Measurements from ENCODE around the gene FBLN1. TPM values are rescaled to one million over a fixed set of nuclear protein-coding genes. Genes with fewer than 3 reads are reported as not detected.

The FBLN1 gene
- total RNA-seq, 1 donor from 2014 or later: 0.26 TPM

DNA sequence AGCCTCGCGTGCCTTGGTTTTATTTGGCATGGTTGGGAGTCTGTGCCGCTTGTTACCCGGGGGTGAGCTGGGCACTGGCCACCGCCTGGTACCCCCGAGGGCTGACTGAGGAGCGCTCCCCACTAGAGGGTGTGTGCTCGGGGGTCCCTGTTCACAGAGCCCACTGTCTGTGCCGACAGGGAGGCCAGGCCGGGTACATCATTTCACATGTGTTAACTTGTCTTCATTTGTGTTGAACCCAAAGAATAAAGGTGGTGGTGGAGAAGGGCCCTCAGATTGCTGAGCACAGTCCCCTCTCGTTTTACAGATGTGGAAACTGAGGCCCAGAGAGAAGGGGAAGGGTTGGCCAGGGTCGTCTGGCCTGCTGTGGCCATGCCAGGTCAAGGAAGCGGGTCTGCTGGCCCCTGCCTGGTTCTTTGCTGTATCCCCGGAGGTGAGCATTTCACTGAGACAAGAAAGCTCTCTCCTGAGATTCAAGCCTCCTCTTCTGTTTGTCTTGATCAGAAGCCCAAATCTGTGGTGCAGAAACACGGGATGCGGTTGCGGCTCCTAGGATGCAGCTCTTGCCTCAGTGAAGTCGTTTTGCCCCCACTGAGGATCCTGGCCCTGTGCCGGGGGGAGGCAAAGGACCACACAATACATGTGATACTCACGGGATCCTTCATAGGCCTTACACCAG lies 60.8 kb downstream of the FBLN1 start:
- DNase-seq (ENCODE audit: low read depth in 2 of 2): no peak

DNA sequence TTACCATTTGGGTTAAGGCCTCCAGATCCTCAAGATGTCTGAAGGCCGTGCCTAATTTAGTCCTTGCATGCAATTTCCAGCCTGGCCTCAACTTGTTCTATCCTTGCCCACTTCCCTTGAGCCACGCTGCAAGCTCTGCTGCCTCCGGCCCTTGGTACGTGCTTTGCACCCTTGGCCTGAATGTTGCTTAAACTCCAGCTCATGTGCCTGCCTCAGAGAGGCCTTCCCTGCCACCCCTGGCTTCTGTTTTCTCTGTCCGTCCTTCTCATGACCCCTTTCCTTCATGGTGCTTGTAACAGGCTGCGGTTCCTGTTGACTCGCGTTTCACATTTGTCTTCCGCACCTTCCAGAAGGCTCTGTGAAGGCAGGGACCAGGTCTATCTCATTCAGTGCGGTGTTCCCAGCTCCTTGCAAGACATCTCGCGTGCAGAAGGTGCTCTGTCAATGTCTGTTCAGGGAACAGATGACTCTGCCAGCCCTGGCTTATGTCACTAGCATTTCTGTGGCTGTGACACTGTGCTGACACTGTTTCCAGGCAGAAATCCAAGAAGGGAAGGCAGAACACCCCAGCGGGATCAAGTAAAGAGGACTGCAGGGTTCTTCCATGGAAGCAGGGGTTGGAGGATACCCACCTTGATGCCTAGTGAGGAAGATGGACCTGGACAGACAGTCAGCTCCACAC lies 61.8 kb downstream of the FBLN1 start:
- no peak for DNase-seq (ENCODE audit: low read depth in 2 of 2)

DNA sequence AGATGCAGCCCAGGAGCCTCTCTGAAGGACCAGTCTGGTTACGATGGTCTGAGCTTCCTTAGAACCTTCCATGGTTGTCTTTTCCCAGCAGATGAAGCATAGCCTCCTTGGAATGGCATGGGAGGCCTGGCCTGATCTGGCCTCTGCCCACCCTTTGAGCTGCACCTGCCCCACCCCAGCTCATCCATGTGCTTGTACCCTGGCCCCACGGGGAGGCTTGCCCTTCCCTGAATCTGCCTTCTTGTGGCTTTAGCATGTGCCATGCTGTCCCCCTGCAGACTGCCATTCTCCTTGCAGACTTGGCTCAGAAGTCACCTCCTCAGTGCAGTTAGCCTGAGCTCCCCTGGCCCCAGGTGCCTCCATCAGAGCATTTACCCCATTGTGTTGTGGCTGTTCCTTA lies 62.5 kb downstream of the FBLN1 start:
- no peak for DNase-seq (ENCODE audit: low read depth in 2 of 2)

DNA sequence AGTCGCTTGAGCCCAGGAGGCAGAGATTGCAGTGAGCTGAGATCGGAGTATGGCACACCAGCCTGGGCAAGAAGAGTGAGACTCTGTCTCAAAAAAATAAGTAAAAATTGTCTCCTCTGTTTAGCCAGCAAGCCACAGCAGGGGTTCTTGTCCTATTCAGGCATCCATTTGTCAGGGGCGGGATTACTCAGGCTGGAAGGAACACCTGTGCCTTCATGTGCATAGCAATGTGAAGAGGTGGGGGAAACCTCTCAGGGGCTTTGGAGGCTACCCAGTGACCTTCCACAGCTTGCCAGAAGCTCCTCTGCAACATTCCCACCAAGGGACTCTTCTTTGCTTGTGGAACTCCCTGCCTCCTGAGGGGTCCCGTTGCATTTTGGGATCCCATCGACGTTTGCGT lies 63.3 kb downstream of the FBLN1 start:
- DNase-seq (ENCODE audit: low read depth in 2 of 2): no peak

DNA sequence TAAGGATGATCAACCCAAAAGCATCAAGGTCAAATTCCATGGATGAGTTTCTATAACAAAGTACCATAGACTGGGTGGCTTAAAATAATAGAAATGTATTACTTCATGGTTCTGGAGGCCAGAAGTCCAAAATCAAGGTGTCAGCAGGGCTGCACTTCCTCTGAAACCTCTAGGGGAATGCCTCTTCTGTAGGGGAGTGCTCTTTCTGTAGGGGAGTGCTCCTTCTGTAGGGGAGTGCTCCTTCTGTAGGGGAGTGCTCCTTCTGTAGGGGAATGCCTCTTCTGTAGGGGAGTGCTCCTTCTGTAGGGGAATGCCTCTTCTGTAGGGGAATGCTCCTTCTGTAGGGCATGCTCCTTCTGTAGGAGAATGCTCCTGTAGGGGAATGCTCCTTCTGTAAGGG lies 65.5 kb downstream of the FBLN1 start:
- no peak for DNase-seq (ENCODE audit: low read depth in 2 of 2)

DNA sequence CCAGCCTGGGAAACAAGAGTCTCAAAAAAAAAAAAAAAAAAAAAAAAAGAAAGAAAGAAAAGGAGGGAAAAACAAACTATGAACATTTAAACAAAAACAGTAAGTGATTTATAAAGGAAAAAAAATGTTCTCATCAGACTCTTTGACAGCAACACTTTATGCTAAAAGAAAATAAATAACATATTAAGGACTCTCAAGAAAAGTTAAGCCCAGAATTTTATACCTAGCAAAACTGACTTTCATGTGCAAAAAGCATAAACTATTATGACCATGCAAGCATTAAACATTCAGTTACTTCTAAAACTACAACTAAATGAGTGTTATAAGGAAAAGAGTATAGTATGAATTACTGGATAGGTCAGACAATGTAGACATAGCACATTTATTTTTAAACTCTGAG lies 68.4 kb downstream of the FBLN1 start:
- DNase-seq (ENCODE audit: low read depth in 2 of 2): no peak

DNA sequence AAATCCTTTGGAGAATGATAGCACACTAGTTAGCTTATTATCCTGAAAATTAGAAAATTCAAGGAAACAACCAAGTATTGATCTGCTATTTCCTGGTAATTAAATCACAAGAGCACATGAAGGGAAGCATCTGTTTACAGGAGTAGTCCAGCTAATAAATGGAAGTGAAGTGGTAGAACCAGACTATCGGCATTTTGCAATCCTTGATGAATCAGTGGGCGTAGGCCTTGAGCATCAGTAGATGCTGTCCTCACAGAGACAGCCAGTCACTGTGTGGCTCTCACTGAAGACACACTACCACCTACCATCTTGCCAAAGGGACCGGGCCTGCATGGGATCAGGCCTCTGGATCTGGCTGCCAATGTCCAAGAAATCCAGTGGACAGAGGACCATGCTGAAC lies 69.8 kb downstream of the FBLN1 start:
- no peak for DNase-seq (ENCODE audit: low read depth in 2 of 2)

DNA sequence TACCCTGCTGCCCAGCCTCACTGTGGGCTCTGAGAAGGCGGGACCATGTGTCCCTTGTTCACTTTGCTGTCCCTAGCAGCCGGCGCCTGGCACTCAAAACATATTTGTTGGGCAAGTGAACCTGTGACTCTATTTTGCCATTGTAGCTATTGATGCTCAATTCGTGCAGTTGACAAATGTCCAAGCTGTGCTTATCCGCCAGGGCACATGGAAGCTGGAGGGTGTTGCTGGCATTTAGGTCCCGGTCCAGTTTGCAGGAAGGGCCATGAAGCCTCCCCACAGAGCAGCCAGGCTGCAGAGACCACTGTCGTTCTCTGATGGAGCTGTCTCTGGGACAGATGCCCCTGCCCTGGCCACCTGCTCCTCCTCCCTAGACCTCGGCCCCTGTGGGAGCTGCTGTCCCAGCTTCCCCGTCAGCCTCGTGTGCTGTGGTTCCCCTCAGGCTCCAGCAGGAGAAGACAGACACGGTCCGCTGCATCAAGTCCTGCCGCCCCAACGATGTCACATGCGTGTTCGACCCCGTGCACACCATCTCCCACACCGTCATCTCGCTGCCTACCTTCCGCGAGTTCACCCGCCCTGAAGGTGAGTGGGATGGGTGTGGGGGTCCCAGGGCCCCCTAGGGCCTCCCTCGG lies 71.5 kb downstream of the FBLN1 start:
- DNase-seq (ENCODE audit: low read depth in 2 of 2): no peak

DNA sequence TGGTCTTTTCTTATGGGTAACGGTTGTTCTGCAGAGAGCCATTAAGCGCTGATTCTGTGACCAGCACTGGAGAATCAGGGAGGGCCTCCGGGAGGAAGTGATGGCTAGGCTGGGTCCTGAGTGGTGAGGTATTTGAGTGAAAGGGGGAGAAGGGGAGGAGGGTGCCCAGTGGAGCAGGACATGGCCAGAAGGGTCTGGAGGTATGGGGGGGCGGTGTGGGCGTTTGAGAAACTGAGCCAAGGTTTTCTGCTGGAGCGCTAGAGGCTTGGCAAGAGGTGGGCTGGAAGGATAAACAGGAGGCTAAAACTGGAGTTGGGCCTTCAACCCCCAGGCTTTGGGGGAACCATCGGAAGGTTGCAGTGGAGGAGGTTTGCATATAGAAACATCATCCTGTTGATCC lies 72.5 kb downstream of the FBLN1 start:
- DNase-seq (ENCODE audit: low read depth in 2 of 2): no peak

DNA sequence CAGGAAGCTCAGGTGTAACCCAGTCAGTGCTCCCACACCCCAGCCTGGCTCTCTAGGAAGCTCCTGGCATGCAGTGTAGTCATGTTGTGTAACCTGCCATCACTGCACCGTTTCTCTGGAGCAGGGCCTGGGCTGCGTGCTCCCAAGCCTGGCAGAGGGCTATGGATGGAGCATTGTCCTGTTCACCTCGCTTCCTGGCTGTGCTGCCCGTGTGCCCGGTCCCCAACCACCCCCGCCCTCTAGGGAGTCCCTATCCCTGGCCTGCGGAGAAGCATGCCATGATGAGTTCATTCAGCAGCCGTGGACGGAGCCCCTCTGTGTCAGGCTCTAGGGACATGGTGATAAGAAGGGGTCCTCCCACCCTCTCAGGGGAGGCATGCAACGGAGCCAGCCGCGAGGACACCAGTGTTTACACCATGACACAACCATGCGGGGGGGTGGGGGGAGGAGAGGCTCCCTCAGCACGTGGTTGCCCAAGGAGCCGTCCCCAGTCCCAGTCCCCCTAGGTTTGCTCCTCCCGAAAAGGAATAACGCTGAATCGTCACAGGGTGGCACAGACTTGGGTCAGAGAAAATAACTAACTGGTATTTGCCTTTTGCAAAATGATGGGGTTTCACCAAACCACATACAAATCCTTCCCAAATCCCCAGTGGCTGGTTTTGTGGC lies 73.1 kb downstream of the FBLN1 start:
- no peak for DNase-seq (ENCODE audit: low read depth in 2 of 2)

DNA sequence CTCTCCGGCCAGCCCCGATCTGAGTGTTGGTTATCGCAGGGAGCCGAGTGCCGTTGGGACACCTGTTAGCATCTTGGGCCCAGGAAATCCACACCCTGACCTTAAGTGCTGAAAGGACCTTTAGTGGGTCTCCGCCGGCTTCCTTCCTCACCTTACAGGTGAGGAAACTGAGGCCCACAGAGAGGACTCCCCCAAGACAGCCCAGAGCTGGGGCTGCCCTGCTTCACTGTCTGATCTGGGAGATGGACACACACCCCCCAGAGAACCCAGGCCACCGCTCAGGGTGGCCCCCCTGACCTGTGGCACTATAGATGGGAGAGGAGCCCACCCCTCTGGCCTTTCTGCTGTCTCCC lies 73.6 kb downstream of the FBLN1 start:
- DNase-seq (ENCODE audit: low read depth in 2 of 2): no peak

DNA sequence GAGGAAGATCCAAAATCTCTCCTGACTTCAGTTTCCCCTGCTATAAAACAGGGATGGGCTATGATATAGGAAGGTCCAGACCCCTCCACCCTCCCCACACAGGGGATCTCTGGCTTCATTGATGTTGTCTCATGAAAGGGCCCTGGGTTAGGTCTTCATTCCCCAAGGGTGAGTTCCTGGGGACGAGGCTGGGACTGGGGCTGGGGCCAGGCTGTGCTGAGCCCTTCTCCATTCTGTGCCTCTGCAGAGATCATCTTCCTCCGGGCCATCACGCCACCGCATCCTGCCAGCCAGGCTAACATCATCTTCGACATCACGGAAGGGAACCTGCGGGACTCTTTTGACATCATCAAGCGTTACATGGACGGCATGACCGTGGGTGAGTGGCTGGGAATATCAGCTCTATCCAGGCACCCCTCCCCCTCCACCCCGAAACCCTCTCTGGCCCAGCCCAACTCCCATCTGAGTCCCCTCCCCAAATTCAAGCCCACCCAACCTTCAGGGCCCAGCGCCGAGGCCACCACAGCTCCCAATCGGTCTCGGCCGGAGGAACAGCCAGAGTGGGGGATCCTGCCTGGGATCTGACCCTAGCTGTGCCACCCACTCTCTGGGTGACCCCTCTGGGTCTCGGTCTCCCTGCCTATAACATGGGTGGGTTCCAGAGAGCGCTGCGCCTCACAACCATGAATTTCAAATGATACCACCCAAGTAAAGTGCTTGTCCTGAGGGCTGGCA lies 74.2 kb downstream of the FBLN1 start:
- DNase-seq (ENCODE audit: low read depth in 2 of 2): no peak

DNA sequence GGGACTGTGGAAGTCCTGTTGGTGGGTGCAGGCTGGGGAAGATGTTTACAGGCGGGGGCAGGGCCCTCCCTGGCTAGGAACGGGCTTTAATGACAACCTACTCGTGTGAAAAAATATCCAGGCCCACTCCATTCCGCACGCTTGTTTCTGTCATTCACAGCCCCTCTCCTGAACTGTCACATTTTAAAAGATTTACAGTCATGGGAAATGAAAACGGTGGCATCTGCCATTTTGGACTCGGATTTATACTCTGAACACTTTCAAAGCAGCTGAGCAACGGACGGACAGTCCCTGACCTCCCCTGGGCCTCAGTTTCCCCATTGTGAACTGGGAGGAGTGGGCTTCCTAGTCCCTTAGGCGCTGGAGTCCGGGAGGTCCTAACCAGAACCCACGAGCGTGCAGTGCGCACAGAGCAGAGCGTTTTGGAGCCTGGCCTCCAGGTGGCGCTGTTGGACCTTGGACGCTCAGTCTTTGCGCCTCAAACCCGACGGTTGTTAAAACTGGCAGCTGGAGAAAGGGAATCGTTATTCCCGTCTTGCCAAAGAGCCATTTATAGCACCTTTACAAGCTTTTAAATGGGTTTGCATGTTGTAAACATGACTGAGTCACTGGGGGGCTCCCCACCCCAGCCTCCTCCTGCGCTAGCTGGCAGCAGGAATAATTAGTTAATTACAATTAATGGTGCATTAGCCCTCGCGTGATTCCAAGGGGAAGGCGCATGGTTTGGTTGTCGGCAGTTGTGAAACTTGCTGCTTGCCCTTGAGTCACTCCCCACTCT lies 75.3 kb downstream of the FBLN1 start:
- DNase-seq (ENCODE audit: low read depth in 2 of 2): peak; percentile 71 to 83

DNA sequence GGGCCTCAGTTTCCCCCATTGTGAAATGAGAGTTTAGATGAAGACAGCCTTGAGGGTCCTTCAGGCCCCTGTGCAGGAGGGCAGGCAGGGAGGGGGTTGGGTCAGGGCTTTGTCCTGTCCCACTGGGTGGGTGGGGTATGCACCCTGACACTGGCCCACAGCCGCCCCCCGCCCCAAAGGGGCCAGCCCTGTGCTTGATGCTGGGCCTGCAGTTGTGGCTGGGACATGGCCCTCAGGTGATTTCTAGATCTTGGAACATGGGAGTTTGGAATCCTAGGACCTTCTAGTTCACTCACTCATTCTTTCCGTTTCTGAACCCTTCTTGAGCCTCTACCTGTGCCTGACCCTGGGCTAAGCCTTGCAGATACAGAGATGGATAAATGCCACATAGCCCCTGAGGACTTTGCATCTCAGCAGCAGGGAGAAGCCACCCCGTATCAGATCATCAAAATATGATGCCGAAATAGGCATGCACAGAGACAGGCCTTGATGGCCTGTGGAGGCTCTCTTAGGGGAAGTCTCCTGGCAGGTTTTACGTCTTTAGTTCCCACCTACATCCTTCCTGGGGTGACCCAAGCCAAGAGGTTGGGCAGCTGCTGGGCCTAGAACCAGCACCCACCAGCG lies 76.0 kb downstream of the FBLN1 start:
- no peak for DNase-seq (ENCODE audit: low read depth in 2 of 2)

DNA sequence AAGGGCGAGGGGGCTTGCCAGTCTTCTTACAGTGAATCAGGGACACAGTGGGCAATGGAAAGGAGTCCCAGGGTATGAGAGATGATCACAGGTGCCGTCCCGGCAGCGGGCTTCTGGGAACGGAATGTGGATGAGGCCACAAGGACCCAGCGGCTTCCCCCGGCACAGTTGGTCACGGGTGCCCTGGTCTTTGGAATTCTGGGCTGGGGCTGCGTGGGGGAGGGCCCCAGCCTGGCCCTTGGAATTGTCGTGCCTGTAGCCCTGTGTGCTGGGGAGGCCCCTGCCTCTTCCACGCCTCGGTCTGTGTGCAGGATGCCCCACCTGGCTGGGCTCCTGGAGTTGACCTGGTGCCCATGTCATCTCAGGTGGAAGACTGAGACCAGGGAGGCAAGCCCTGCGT lies 76.6 kb downstream of the FBLN1 start:
- DNase-seq (ENCODE audit: low read depth in 2 of 2): no peak

DNA sequence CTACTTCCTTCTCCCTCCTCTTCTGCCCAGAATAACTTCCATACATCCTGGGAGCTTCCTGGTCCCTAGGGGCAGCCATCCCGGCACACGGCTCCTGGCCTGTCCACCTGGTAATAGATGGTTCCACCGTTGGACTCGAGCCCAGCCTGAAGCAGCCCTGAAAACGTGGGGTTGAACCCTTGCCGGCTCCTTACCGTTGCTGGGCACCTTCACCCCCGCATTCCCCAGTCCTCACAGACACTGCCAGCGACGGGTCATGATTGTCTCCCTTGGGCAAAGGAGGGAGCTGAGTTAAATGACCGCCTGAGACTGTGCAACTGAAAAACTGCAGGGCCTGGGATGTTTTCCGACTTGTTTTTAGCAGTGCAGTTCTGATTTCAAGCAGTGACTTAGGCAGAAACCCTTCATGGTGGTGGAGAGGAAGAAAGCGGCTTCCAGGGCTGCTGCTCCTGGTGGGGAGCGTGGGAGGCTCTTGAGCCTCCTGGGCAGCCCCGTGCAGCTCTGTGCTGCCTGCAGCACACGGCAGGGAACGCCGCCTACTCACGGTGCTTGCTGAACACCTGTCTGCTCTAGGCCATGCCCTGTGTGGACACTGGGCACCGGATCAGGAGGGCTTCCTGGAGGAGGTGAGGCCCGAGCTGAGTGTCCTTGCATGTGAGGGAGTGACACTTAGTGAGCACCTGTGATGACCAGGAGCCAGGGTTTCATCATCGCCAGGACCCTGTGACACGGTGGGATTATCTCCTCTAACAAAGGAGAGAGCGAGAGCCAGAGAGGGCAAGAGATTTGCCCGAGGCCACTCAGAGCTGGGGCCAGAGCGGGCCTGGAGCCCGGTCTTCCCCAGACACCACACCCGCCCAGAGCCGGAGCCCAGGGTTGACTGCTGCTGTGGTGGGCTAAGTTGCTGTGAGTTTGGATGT lies 77.4 kb downstream of the FBLN1 start:
- no peak for DNase-seq (ENCODE audit: low read depth in 2 of 2)

DNA sequence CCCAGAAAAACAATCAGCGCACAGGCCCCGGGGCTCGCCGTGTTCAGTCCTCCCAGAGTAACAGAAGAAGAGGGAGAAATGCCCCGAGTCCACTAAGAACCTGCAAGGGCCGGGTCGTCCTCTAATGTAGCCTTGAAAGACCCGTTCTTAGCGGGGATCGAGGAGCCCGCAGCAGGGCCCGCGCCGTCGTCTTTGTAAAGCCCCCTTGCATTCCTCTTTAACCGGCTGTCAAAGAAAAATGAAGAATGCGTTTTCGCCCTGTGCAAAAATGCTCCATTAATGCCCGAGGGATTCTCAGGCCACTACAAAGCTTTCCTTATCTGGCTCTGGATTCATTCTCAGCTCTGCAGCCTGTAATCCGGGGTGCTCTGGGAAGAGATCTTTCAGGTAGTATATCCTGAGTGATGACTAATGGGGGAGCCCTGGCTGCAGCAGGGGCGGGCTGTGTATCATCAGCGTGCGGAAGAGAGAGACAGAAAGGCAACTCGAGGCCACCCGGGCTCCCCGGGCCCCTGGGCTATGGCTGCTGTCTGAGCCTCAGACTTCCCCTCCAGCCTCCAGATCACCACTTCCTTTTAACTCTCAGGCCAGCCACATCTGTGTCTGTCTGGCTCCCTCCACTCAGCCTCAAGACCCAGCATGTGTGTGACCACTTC lies 78.2 kb downstream of the FBLN1 start:
- DNase-seq (ENCODE audit: low read depth in 2 of 2): no peak

DNA sequence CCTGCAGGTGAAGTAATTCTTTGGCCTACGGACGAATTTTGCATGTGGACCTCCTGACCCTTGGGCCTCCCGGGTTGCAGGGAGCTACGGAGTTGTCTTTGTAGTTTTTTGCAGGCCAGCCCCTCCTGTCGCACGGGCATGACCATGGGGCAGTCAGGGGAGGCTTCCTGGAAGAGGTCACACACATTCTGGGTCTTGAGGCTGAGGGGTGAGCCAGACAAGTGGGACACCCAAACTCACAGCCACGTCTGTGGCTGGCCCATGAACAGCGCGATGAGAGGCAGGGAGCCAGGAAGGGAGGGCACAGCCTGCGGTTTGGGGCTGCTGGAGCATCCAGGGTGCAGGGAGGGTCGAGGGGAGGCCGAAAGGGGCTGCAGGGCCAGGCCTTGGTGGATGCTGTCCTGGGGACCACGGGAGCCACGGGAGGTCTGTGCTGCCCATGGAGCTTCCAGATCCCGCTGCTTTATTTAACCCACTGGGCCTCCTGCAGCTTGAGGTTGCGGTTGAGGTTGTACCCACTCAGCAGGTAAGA lies 78.9 kb downstream of the FBLN1 start:
- no peak for DNase-seq (ENCODE audit: low read depth in 2 of 2)

Data from dermis microvascular lymphatic vessel endothelial cell (primary cell).